IPS-11a (cell line): ENCODE results near the gene P2RX2.
"Not testable (repeated sequence)": the region's sequence is repeated elsewhere in the genome, so short reads cannot be mapped to it uniquely, and the experiment has no call there.

Experiments
- H3K4me3 ChIP-seq: one replicate; pipeline ENCODE4 v1.5.1; 2013; ENCODE audit warnings: low read depth, low read length, control low read depth

P2RX2 gene

GRCh38 chr12:132582582-132583410 is 35.8 kb upstream of the P2RX2 start:
- peak overlapping the region; percentile 29 for H3K4me3 ChIP-seq

DNA sequence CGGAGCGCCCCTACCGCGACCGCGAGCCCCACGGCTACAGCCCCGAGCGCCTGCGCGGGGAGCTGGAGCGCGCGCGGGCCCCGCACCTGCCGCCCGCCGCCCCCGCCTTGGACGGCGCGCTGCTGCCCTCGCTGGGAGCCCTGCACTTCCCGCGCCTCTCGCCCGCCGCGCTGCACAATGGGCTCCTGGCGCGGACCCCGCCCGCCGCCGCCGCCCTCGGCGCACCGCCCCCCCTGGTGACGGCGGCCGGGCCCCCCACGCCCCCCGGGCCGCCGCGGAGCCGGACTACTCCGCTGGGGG is 35.2 kb upstream of the P2RX2 start:
- peak overlapping the region; percentile 17 for H3K4me3 ChIP-seq

GRCh38 chr12:132583736-132584135 is 34.8 kb upstream of the P2RX2 start:
- H3K4me3 ChIP-seq = no peak overlapping the region

GRCh38 chr12:132584429-132584828 is 34.1 kb upstream of the P2RX2 start:
- no peak overlapping the region for H3K4me3 ChIP-seq

DNA sequence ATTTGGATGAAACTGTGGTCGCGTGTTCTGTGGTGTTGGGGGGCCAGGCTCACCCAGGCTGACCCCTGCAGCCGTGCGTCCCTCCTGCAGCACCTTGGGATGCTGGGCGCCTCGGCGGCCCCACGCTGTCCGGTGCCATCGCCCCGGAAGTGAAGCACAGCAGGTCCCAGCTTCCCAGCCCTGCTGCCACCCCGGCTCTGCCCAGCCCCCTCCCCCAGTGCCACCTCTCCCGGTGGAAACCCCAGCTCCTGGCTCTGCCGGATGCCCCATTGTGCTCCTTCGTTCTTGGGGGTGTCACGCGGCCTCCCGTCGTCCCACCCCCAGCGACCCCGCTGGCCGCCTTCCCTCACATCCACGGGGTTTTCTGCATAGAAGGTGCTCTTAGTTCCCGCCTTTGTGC is 33.4 kb upstream of the P2RX2 start:
- no peak overlapping the region for H3K4me3 ChIP-seq

DNA sequence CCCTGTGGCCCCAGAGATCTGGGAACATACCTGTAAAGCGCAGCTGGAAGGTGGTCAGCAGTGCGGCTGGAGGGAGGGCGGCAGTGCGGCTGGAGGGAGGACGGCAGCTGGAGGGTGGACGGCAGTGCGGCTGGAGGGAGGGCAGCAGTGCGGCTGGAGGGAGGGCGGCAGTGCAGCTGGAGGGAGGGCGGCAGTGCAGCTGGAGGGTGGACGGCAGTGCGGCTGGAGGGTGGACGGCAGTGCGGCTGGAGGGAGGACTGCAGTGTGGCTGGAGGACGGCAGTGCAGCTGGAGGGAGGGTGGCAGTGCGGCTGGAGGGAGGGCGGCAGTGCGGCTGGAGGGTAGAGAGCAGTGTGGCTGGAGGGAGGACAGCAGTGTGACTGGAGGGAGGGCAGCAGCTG is 31.6 kb upstream of the P2RX2 start:
- H3K4me3 ChIP-seq = no peak overlapping the region

DNA sequence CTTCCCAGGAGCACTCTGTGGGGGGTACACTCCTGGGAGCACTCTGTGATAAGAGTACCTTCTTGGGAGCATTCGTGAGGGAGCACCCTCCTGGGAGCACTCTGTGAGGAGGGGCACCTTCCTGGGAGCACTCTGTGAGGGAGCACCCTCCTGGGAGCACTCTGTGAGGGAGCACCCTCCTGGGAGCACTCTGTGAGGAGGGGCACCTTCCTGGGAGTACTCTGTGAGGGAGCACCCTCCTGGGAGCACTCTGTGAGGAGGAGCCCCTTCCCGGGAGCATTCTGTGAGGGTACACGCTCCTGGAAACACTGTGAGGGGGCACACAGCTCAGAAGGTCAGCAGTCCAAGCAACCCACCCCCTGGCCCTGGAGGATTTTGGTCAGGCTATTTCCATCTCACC is 30.8 kb upstream of the P2RX2 start:
- no peak overlapping the region for H3K4me3 ChIP-seq

- H3K4me3 ChIP-seq = no peak overlapping the region
Observed at GRCh38 chr12:132588319-132588718, 30.3 kb upstream of the P2RX2 start.

DNA sequence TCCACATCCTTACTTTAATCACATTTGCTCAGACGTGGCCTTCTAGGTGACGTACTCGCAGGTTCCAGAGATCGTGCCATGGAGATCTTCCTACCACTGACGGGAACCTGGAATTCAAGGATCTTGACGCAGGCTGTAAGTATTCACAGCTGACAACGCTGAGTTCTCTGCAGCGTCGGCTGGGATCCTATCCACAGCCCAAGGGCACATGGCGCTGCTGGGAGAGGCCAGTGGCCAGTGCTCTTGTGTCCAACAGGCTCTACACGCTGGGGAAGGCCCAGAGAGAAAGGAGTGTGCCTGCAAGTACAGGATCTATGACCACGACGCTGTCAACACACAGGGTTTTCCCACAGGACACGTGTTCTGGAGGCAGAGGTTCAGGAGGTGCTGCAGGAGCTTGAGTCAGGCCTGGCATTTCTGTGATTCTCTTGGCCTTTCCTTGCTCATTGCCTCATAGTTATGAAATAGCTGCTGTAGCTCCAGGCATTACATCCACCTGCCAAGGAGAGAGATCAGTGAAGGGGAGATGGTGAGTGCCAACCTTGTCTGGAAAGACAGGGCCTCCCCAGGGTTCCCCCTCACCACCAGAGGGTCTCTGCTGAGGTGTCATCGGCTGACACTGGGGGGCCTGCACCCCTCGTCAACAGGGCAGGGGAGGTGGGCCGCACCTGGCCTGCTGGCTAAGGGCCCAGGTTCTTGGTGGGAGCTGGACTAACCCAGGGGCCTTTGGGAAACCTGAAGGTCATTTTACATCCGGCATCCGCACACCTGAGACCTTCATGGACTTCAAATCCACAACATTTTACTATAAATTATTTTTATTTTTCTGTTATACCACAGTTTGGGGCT is 29.5 kb upstream of the P2RX2 start:
- no peak overlapping the region for H3K4me3 ChIP-seq

DNA sequence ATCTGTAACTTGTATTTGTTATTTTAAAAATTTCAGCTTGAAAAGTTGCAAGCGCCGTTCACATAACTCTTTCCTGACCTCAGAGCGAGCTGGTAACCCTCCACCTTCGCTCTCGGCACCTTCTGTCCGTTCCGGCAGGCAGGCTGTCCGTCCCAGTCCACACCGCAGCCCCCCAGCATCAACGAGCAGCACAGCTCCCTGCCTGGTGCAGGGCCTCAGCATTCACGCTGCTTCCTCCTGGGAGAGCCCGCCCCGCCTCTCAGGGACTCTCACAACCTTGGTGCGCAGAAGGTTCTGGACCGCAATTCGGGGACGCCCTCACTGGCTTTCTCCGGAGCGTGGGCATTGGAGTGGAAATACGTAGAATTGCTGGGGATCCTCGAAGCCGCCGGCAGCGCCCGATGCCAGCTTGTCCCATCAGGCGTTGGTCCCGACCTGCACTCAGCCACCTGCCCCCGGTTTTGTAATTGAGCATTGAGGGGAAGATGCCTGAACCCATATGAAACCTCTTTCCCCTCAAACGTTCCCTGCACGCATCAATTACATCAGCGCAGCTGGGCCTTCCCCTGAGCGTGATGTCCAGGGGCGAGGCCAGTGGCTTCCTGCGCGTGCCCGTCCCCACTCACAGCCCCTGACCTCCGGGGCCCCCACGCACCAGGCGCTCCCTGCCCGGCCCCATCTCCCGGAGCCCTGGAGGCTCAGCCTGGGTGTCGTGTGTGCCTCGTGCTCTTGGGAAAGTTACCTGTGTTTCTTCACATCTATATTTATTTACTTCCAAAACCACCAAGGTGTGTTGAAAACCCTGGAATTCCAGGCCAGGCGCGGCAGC is 27.3 kb upstream of the P2RX2 start:
- no peak overlapping the region for H3K4me3 ChIP-seq

DNA sequence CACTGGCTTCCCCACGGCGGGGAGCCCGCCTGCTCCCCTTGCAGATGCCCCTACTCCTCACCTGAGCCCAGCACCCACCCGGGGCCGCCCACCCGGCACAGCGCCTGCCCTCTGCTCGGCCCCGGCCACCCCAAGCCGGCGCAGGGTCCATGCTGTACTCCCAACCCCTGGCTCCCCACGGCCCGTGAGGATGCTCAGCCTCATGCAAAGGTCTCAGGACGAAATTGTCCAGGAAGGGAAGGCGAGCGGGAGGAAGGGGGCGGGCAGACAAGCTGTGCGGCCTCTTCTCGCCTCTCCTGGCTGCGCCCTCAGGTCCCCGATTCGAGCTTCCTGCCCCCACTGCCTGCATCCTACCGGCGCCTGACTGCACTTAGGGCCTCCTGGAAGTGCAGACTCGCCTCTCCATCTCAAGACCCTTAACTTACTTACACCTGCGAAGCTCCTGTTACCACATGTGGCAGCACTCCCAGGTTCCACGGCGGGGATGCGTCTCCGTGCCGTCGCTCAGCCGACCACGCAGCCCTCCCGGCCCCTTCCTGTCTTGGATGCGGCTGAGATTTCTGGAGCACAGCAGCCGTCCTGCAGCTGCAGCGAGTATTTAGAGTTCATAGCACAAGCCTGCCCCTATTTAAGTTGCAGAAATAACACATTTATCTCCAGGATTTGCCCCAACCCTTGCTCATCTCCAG is 26.1 kb upstream of the P2RX2 start:
- no peak overlapping the region for H3K4me3 ChIP-seq

DNA sequence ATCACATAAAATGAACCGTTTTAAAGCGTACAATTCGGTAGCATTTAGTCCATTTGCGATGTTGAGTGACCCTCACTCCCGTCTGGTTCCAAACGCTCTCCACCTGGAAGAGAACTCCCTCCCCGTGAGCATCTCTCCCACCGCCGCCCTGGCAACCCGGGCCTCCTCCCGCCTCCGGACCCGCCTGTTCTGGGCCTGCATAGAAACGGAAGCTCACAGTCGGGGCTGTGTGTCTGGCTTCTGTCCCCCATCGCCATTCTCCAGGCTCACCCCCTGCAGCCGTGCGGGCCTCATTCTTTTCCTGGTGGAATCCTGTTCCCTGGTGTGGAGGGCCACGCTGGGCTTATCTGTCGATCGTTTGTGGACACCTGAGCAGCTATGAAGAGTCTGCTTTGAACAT is 25.5 kb upstream of the P2RX2 start:
- no peak overlapping the region for H3K4me3 ChIP-seq

- no peak overlapping the region for H3K4me3 ChIP-seq
Observed at GRCh38 chr12:132593521-132593920, 25.1 kb upstream of the P2RX2 start.

GRCh38 chr12:132593938-132594358 is 24.6 kb upstream of the P2RX2 start:
- no peak overlapping the region for H3K4me3 ChIP-seq

DNA sequence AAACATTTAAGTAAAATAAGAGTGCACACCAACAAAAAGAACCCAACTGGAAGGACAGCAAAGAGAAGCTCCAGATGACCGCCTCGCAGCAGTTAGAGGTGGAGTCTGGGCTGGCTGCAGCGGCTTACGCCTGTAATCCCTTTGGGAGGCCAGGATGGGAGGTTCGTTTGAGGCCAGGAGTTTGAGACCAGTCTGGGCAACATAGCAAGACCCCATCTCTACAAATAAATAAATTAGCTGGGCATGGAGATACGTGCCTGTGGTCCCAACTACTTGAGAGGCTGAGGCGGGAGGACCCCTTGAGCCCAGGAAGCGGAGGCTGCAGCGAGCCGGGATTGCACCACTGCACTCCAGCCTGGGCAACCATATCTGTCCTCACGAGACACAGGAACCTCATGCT is 23.4 kb upstream of the P2RX2 start:
- H3K4me3 ChIP-seq = no peak overlapping the region

DNA sequence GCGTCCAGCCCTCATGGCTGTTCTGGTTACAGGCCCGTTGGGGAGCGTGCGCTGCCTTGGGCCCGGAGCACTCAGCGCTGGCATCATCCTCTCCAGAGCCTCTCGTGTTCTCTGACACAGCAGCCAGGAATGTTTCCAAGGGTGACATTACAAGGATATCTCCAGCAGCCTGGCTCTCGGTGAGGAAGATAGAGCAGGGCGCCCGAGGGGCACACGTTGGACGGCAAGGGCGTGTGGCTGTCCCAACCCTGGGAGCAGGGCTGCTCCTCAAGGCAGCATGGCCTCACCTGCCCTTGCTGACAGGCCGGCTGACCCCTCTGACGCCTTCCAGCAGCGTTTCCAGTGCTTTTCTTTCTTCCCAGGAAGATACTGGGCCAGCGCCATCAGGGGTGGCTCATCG is 22.6 kb upstream of the P2RX2 start:
- no peak overlapping the region for H3K4me3 ChIP-seq

GRCh38 chr12:132597333-132598316 is 21.0 kb upstream of the P2RX2 start:
- no peak overlapping the region for H3K4me3 ChIP-seq

DNA sequence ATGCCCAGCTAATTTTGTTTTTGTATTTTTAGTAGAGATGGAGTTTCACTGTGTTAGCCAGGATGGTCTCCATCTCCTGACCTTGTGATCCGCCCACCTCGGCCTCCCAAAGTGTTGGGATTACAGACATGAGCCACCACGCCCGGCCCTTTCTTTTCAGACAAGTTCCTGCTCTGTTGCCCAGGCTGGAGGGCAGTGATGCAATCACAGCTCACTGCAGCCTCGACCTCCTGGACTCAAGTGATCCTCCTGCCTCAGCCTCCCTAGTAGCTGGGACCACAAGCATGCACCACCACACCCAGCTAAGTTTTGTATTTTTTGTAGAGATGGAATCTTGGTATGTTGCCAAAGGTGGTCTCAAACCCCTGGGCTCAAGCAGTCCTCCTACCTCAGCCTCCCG is 19.1 kb upstream of the P2RX2 start:
- H3K4me3 ChIP-seq = not testable (repeated sequence)
